Brain microvascular endothelial cell (primary cell): Measurements from ENCODE around the gene CDR2L.

Experiments
- DNase-seq: peaks from one replicate; pipeline ENCODE4 v3.0.0-alpha.2; 2020
- H3K27ac ChIP-seq: fragments of 250-450 bp; sonication (Bioruptor Pico); 2 replicates; pipeline ENCODE4 v1.5.1; 2020; ENCODE audit warnings: mild to moderate bottlenecking, moderate library complexity
- H3K27me3 ChIP-seq: fragments of 250-450 bp; sonication (Bioruptor Pico); replicated peaks from 2 replicates; pipeline ENCODE4 v1.5.1; 2020; ENCODE audit warnings: mild to moderate bottlenecking
- H3K36me3 ChIP-seq: fragments of 250-450 bp; sonication (Bioruptor Pico); replicated peaks from 2 replicates; pipeline ENCODE4 v1.5.1; 2020; ENCODE audit warnings: mild to moderate bottlenecking
- H3K4me3 ChIP-seq: 2 replicates; pipeline ENCODE4 v1.5.1; 2011; ENCODE audit warnings: low read depth, mild to moderate bottlenecking, control low read depth, low read length, moderate library complexity
- CTCF ChIP-seq: IDR thresholded peaks from 2 replicates; pipeline ENCODE4 v1.5.1; 2011; ENCODE audit warnings: low read depth, mild to moderate bottlenecking, moderate library complexity, low read length, control low read depth, inconsistent platforms; ENCODE audit errors: missing control alignments
- in situ Hi-C: cut with HindIII; loops from 2 replicates; pipeline ENCODE4 v1.10.0; 2017; ENCODE audit warnings: low sequenced_read_pairs, low pct_ligation_motif_present

Gene CDR2L

GRCh38 chr17:75051941-75052340 lies 64.5 kb downstream of the CDR2L start:
- DNase-seq, result no peak
- H3K27ac ChIP-seq, result no peak overlapping the region
- H3K27me3 ChIP-seq, result no peaks in the 10 kb centered on the region
- peaks cover 14% of the 10 kb centered on the region for H3K36me3 ChIP-seq
- no peak for TF ChIP-seq CTCF
- in situ Hi-C loops, result no loop called here
- H3K4me3 ChIP-seq, result no peak overlapping the region
